ENCODE measurements around the gene LIPK.

GRCh38 chr10:88763441-88763840 lies 57.4 kb downstream of the LIPK start:
- TF ChIP-seq CREB5 (CRISPR knock-in tag; IDR thresholded peaks at IDR 0.05) (no peak), TSC22D4 (tag; IDR thresholded peaks at IDR 0.05) (no peak), SIX5 (IDR thresholded peaks at IDR 0.05; ENCODE audit: borderline replicate concordance in 1 of 2, insufficient read depth in 1 of 2, low read depth in 1 of 2, low read length in 2 of 2) (no peak), E2F1 (CRISPR knock-in tag; IDR thresholded peaks at IDR 0.05) (no peak), JUND (IDR thresholded peaks at IDR 0.05; ENCODE audit: borderline replicate concordance, low read depth, low read length) (no peak), JUND (tag; IDR thresholded peaks at IDR 0.05; ENCODE audit: borderline replicate concordance, low read depth, low read length) (no peak), REST (IDR thresholded peaks at IDR 0.05; ENCODE audit: borderline replicate concordance) (no peak), REST (CRISPR knock-in tag; IDR thresholded peaks at IDR 0.05; ENCODE audit: low read depth) (no peak), FOSL1 (tag; conservative IDR thresholded peaks at IDR 0.05) (no peak), POLR2A (conservative IDR thresholded peaks at IDR 0.05) (no peak), SUPT5H (IDR thresholded peaks at IDR 0.05) (no peak), CTCF (IDR thresholded peaks at IDR 0.05 in 2 of 3, conservative IDR thresholded peaks at IDR 0.05 in 1 of 3; ENCODE audit: insufficient read depth in 2 of 3, low read depth in 1 of 3, low read length in 3 of 3) (no peak), HEY1 (CRISPR knock-in tag; IDR thresholded peaks at IDR 0.05; ENCODE audit: borderline replicate concordance) (no peak), SP1 (CRISPR knock-in tag; IDR thresholded peaks at IDR 0.05) (no peak), RAD21 (CRISPR knock-in tag; conservative IDR thresholded peaks at IDR 0.05 in 1 of 2, IDR thresholded peaks at IDR 0.05 in 1 of 2) (no peak)

Data from K562 (cell line).